PC-3 (cell line): Measurements from ENCODE around the gene MEF2B.

ENCODE experiments used
- CTCF ChIP-seq: fragments of 300-600 bp; sonication (generic); conservative IDR thresholded peaks from 2 replicates; pipeline ENCODE4 v1.5.1; 2017; ENCODE audit warnings: antibody characterized with exemption, low read depth, mild to moderate bottlenecking, low read length
- EZH2 ChIP-seq: fragments of 300-600 bp; sonication (generic); IDR thresholded peaks from one replicate; pipeline ENCODE4 v1.6.1; 2017; ENCODE audit warnings: antibody characterized with exemption, mild to moderate bottlenecking, low read length; ENCODE audit not compliant: unreplicated experiment

GRCh38 chr19:19103167-19103566 is 66.9 kb downstream of the MEF2B start:
- TF ChIP-seq CTCF, result no peak
- TF ChIP-seq EZH2, result no peak
